GM12892 (cell line): ENCODE data around the gene NDUFV2.
"Not testable (repeated sequence)": the region's sequence is repeated elsewhere in the genome, so short reads cannot be mapped to it uniquely, and the experiment has no call there.

Experiments
- DNase-seq: peaks from one replicate; pipeline ENCODE4 v3.0.0; 2011; ENCODE audit not compliant: insufficient read length
- FAIRE-seq: peaks from 2 replicates; lab custom pipeline; 2011; peaks lifted over from hg19 to GRCh38; lab: Jason Lieb, UNC
- POLR2A ChIP-seq: IDR thresholded peaks from 2 replicates; pipeline ENCODE4 v1.6.1; 2011; ENCODE audit warnings: low read depth, low read length, control low read depth
- POLR2AphosphoS5 ChIP-seq: IDR thresholded peaks from 2 replicates; pipeline ENCODE4 v1.6.1; 2011; ENCODE audit warnings: low read depth, low read length, control low read depth
- TAF1 ChIP-seq: IDR thresholded peaks from 2 replicates; pipeline ENCODE4 v1.6.1; 2011; ENCODE audit warnings: low read depth, mild to moderate bottlenecking, control low read depth, low read length, borderline replicate concordance

Gene NDUFV2

DNA sequence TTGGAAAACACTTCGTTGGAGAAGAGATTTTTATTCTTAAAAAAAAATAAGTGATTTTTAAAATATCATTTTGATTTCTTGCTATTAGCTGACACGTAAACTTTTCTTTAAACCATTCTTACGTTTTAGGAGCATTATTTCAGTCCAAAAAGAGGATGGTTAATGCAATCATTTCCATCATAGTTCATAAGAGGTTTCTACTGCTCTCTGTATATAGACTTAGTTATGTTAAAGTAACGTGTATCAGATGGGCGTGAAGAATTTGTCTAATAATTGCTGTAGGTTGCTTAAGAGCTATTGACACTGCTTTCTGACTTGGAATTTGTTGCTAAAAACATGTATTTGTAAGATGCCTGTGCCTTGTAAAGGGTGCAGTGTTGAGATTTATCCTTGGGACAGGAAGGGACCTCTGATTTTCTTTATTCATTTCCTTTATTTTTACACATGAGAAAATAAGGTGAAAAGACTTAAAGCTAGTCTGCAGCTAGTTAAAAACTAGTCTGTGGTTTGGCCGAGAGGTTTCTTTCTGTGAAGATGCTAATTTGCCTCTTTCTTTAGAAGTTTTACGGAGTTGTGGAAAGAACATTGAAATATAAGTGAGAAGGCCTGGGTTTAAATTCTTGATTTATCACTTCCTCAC is 37.0 kb downstream of the NDUFV2 start:
- DNase-seq (no peak), FAIRE-seq (no peak)
- TF ChIP-seq POLR2A (no peak), TAF1 (no peak), POLR2AphosphoS5 (no peak)

DNA sequence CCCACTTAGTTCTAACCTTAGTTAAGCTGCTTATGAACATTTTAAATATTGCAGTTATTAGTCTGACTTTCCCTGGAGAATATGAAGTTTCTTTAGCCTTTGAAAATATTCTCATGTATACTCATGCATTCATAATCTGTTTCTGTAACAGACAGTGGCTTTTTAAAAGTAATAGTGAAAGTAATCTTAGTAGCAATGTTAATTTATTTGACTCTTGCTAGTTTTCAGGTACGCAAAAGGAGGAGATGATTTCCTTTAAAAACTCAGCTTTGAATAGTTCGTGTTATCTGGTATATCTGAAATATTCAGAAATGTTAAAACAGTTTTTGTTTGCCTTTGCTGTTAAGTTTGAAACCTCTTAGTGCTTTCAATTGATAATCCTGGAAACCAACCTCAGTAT is 37.9 kb downstream of the NDUFV2 start:
- FAIRE-seq = no peak
- TF ChIP-seq POLR2AphosphoS5 = no peak
- no peak for TF ChIP-seq POLR2A
- TF ChIP-seq TAF1 = no peak
- no peak for DNase-seq

GRCh38 chr18:9140984-9141383 is 38.5 kb downstream of the NDUFV2 start:
- no peak for FAIRE-seq
- no peak for DNase-seq
- TF ChIP-seq POLR2A (no peak), POLR2AphosphoS5 (no peak), TAF1 (no peak)

DNA sequence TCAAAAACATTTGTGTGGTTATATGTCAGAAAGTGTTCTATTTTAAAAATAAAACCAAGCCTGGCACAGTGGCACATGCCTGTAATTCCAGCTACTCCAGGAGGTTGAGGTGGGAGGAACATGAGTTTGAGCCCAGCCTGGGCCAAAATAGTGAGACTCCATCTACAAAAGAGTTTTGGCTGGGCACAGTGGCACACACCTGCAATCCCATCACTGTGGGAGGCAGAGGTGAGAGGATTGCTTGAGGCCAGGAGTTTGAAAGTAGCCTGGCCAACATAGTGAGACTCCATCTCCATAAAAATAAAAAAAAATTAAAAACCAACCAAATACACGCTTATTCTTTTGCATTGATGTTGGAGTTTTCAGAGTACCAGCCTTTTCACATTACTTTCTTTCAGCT is 43.7 kb downstream of the NDUFV2 start:
- DNase-seq = no peak
- TF ChIP-seq POLR2A (no peak), TAF1 (no peak), POLR2AphosphoS5 (no peak)
- FAIRE-seq = no peak

DNA sequence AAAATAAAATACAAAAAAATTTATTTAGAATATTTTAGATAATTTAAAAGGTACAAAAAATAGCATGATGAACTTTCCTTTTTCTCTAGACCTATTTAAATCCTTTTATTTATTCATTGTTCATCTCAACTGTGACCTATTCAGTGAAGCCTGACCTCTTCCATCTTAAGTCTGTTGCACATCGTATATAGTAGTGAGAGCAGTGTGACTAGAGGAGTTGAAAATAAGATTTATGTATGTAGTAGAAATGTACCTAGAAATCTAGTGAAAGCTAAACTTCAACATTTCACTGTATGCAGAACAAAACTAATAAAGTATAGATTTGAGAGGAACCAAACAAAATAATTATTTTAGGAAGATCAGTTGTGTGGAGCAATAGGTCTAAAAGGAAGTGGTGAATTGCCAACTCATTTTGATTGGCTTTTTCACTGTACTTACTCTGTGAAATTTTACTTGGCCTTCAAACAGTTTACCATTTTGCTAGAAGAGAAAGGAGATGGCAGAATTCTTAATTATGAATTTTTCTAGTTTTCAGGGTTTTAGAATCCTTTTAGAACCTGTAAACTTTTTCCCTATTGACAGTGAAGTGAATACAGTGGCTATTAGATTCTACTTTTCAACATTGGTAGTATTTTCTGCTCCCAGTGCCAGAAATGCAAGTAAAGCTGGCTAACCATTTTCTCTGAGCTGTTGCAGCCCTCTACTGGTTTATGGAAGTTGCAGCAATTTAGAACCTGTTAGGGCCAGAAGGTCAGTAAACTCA is 45.1 kb downstream of the NDUFV2 start:
- FAIRE-seq = peak; percentile 97
- no peak for TF ChIP-seq TAF1
- no peak for TF ChIP-seq POLR2AphosphoS5
- no peak for TF ChIP-seq POLR2A
- no peak for DNase-seq

DNA sequence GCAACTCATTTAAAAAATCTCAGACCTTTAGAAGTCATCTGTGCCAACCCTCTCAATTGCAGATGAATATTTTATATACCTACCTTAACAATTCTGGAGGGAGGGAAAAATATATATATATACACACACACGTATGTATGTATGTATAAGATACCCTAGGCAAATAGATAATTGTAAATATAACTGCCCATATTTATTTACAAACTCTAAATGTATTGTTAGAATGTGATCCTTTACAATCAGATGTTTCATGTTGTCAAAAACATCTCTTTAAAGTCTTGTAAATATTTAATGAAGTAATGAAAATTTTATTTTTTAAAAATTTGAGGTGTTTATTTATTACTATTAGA is 45.7 kb downstream of the NDUFV2 start:
- FAIRE-seq = no peak
- no peak for DNase-seq
- no peak for TF ChIP-seq POLR2AphosphoS5
- TF ChIP-seq POLR2A = no peak
- TF ChIP-seq TAF1 = no peak

DNA sequence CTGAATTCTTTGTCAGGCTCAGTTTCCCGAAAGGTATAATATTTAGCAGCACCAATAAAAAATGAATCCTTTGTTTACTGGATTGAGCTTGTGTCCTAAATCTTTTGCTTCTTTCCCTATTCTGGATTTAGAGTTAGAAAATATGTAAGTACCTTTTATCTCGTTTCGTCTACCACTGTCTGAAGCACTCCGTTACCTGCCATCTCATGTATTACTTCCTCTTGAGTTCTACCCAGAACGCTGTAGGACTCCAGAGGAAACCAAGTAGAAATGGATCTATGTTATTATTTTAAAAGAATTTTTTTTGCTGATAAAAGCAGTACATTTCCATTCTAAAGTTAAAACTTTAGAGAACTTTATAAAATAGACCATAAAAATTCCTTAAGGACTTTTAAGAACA is 47.6 kb downstream of the NDUFV2 start:
- FAIRE-seq = no peak
- TF ChIP-seq POLR2A (no peak), POLR2AphosphoS5 (no peak), TAF1 (no peak)
- DNase-seq = no peak

GRCh38 chr18:9153256-9153655 is 50.8 kb downstream of the NDUFV2 start:
- TF ChIP-seq POLR2AphosphoS5 (no peak), TAF1 (no peak), POLR2A (no peak)
- FAIRE-seq (peak; percentile 9), DNase-seq (no peak)

- DNase-seq (no peak), FAIRE-seq (no peak)
- no peak for TF ChIP-seq POLR2A
- TF ChIP-seq TAF1 = no peak
- no peak for TF ChIP-seq POLR2AphosphoS5
These were observed 54.2 kb downstream of the NDUFV2 start for GRCh38 chr18:9156604-9157249.

DNA sequence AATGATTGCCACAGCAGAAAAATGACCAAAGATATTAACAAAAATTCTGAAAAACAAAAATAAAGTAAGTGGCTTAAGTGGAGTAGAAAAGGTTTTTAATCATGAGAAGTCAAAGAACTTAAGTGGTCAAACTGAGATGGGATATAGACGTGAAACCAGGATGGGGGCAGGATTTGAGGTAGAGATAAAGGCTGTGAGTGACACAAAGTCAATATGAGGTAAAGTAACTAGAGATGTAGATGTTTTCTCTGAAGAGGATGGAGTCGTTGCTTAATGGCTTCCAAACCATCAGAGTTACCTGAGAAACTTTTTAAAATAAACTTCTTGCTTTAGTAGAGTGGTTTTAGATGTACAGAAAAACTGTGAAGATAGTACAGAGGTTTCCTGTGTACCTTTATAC is 55.3 kb downstream of the NDUFV2 start:
- TF ChIP-seq POLR2AphosphoS5 = no peak
- no peak for TF ChIP-seq TAF1
- no peak for TF ChIP-seq POLR2A
- no peak for DNase-seq
- no peak for FAIRE-seq

DNA sequence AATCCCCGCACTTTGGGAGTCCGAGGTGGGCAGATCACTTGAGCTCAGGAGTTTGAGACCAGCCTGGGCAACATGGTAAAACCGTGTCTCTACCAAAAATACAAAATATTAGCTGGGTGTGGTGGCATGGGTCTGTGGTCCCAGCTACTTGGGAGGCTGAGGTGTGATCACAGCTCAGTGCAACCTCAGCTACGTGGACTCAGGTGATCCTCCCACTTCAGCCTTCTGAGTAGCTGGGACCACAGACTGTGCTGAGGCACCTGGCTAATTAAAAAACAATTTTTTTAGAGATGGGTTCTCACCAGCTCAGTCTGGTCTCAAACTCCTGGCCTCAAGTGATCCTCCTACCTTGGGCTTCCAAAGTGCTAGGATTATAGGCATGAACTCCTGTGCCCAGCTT is 57.5 kb downstream of the NDUFV2 start:
- TF ChIP-seq POLR2AphosphoS5 (no peak), POLR2A (no peak), TAF1 (no peak)
- FAIRE-seq (no peak), DNase-seq (no peak)

- not testable (repeated sequence) for FAIRE-seq, DNase-seq
These were observed 60.2 kb downstream of the NDUFV2 start for GRCh38 chr18:9162663-9163062.

GRCh38 chr18:9164149-9164548 is 61.6 kb downstream of the NDUFV2 start:
- FAIRE-seq, DNase-seq: not testable (repeated sequence)

GRCh38 chr18:9165883-9166282 is 63.4 kb downstream of the NDUFV2 start:
- not testable (repeated sequence) for DNase-seq, FAIRE-seq

- FAIRE-seq, DNase-seq: not testable (repeated sequence)
These were observed 67.0 kb downstream of the NDUFV2 start for GRCh38 chr18:9169515-9169914.

DNA sequence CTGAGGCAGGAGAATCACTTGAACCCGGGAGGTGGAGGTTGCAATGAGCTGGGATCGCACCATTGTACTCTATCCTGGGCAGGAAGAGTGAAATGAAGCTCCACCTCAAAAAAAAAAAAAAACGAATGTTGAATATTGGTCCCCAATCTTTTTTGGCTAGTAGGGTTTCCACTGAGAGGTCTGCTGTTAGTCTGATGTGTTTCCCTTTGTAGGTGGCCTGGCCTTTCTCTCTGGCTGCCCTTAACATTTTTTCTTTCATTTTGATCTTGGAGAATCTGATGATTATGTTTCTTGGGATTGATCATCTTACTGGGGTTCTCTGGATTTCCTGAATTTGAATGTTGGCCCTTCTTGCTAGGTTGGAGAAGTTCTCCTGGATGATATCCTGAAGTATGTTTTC is 69.4 kb downstream of the NDUFV2 start:
- FAIRE-seq, DNase-seq: not testable (repeated sequence)
